ENCODE data around the gene PRKCA. TPM values are rescaled to one million over a fixed set of nuclear protein-coding genes. Genes with fewer than 3 reads are reported as not detected.

The PRKCA gene
- total RNA-seq, 1 donor from 2014 or later, result 14.9 TPM

GRCh38 chr17:66638707-66639479 lies 336.5 kb downstream of the PRKCA start:
- DNase-seq (ENCODE audit: low spot score), result no peak

GRCh38 chr17:66643815-66644710 lies 341.6 kb downstream of the PRKCA start:
- DNase-seq (ENCODE audit: low spot score), result no peak

- DNase-seq (ENCODE audit: low spot score), result no peak
Measured at GRCh38 chr17:66645259-66645658, 342.8 kb downstream of the PRKCA start.

GRCh38 chr17:66647391-66647983 lies 345.1 kb downstream of the PRKCA start:
- no peak for DNase-seq (ENCODE audit: low spot score)

GRCh38 chr17:66649818-66650543 lies 347.6 kb downstream of the PRKCA start:
- no peak for DNase-seq (ENCODE audit: low spot score)

GRCh38 chr17:66650544-66650877 lies 348.1 kb downstream of the PRKCA start:
- DNase-seq (ENCODE audit: low spot score), result no peak

- no peak for DNase-seq (ENCODE audit: low spot score)
Measured at GRCh38 chr17:66652840-66653507, 350.6 kb downstream of the PRKCA start.

- DNase-seq (ENCODE audit: low spot score), result no peak
Measured at GRCh38 chr17:66654106-66654740, 351.8 kb downstream of the PRKCA start.

- DNase-seq (ENCODE audit: low spot score), result no peak
Measured at GRCh38 chr17:66654764-66655163, 352.4 kb downstream of the PRKCA start.

GRCh38 chr17:66655461-66655860 lies 353.0 kb downstream of the PRKCA start:
- DNase-seq (ENCODE audit: low spot score), result no peak

- DNase-seq (ENCODE audit: low spot score), result no peak
Measured at GRCh38 chr17:66655861-66656260, 353.4 kb downstream of the PRKCA start.

GRCh38 chr17:66661411-66662256 lies 359.2 kb downstream of the PRKCA start:
- DNase-seq (ENCODE audit: low spot score), result no peak

- no peak for DNase-seq (ENCODE audit: low spot score)
Measured at GRCh38 chr17:66662496-66662895, 360.1 kb downstream of the PRKCA start.

GRCh38 chr17:66663041-66663606 lies 360.7 kb downstream of the PRKCA start:
- DNase-seq (ENCODE audit: low spot score), result no peak

GRCh38 chr17:66664336-66664735 lies 361.9 kb downstream of the PRKCA start:
- no peak for DNase-seq (ENCODE audit: low spot score)

GRCh38 chr17:66665194-66665593 lies 362.8 kb downstream of the PRKCA start:
- DNase-seq (ENCODE audit: low spot score), result no peak

- DNase-seq (ENCODE audit: low spot score), result no peak
Measured at GRCh38 chr17:66667090-66667489, 364.7 kb downstream of the PRKCA start.

- no peak for DNase-seq (ENCODE audit: low spot score)
Measured at GRCh38 chr17:66667491-66668030, 365.1 kb downstream of the PRKCA start.

- DNase-seq (ENCODE audit: low spot score), result no peak
Measured at GRCh38 chr17:66670206-66670605, 367.8 kb downstream of the PRKCA start.

All from mesenteric fat pad (tissue), 1 donor.